ENCODE measurements around the gene CCR2.

The CCR2 gene

DNA sequence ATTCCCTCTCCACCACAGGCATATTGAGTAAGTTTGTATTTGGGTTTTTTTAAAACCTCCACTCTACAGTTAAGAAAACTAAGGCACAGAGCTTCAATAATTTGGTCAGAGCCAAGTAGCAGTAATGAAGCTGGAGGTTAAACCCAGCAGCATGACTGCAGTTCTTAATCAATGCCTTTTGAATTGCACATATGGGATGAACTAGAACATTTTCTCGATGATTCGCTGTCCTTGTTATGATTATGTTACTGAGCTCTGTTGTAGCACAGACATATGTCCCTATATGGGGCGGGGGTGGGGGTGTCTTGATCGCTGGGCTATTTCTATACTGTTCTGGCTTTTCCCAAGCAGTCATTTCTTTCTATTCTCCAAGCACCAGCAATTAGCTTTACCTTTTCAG is 15.2 kb downstream of the CCR2 start:
- Histone ChIP-seq H3K4me3 (ENCODE audit: low read depth in 1 of 2, low read length in 2 of 2) (no peak overlapping the region), H3K27ac (ENCODE audit: low read length) (peak overlapping the region; percentile 28), H3K4me1 (ENCODE audit: control insufficient read depth in 1 of 2, insufficient read depth in 2 of 2, low read length in 2 of 2) (peaks cover 0 to 4% of the 10 kb centered on the region in 2 donors), H3K9me3 (ENCODE audit: control insufficient read depth in 1 of 2, low read length in 2 of 2) (no peaks in the 10 kb centered on the region), H3K27me3 (ENCODE audit: low read depth, low read length) (no peaks in the 10 kb centered on the region), H3K36me3 (ENCODE audit: control insufficient read depth in 1 of 2, insufficient read depth in 2 of 2, low read length in 2 of 2) (no peaks in the 10 kb centered on the region)

DNA sequence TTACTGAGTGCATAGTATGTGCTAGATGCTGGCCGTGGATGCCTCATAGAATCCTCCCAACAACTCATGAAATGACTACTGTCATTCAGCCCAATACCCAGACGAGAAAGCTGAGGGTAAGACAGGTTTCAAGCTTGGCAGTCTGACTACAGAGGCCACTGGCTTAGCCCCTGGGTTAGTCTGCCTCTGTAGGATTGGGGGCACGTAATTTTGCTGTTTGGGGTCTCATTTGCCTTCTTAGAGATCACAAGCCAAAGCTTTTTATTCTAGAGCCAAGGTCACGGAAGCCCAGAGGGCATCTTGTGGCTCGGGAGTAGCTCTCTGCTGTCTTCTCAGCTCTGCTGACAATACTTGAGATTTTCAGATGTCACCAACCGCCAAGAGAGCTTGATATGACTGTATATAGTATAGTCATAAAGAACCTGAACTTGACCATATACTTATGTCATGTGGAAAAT is 15.8 kb downstream of the CCR2 start:
- Histone ChIP-seq H3K4me3 (ENCODE audit: low read depth in 1 of 2, low read length in 2 of 2) (no peak overlapping the region), H3K36me3 (ENCODE audit: control insufficient read depth in 1 of 2, insufficient read depth in 2 of 2, low read length in 2 of 2) (no peaks in the 10 kb centered on the region)

DNA sequence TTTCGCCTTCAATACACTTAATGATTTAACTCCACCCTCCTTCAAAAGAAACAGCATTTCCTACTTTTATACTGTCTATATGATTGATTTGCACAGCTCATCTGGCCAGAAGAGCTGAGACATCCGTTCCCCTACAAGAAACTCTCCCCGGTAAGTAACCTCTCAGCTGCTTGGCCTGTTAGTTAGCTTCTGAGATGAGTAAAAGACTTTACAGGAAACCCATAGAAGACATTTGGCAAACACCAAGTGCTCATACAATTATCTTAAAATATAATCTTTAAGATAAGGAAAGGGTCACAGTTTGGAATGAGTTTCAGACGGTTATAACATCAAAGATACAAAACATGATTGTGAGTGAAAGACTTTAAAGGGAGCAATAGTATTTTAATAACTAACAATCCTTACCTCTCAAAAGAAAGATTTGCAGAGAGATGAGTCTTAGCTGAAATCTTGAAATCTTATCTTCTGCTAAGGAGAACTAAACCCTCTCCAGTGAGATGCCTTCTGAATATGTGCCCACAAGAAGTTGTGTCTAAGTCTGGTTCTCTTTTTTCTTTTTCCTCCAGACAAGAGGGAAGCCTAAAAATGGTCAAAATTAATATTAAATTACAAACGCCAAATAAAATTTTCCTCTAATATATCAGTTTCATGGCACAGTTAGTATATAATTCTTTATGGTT is 17.1 kb downstream of the CCR2 start, which contains the start of gene CCR5:
CCR5 (plus strand) TSS at position 108 of the 680 bp plus-strand sequence. CDS start 1,957 bp downstream, outside the sequence.
- Histone ChIP-seq H3K27ac (ENCODE audit: low read length) (peak within 1 kb of the TSS; percentile 28), H3K36me3 (ENCODE audit: control insufficient read depth in 1 of 2, insufficient read depth in 2 of 2, low read length in 2 of 2) (no peaks in the 10 kb centered on the region), H3K27me3 (ENCODE audit: low read depth, low read length) (no peaks in the 10 kb centered on the region), H3K9me3 (ENCODE audit: control insufficient read depth in 1 of 2, low read length in 2 of 2) (no peaks in the 10 kb centered on the region), H3K4me1 (ENCODE audit: control insufficient read depth in 1 of 2, insufficient read depth in 2 of 2, low read length in 2 of 2) (peaks cover 0 to 4% of the 10 kb centered on the region in 2 donors), H3K4me3 (ENCODE audit: low read depth in 1 of 2, low read length in 2 of 2) (peak within 1 kb of the TSS in 1 of 2 donors; percentile 31)

More for the DNA sequence above, 15.8 kb downstream of the CCR2 start:
- Histone ChIP-seq H3K9me3 (ENCODE audit: control insufficient read depth in 1 of 2, low read length in 2 of 2) (no peaks in the 10 kb centered on the region), H3K27me3 (ENCODE audit: low read depth, low read length) (no peaks in the 10 kb centered on the region), H3K27ac (ENCODE audit: low read length) (peak overlapping the region; percentile 28), H3K4me1 (ENCODE audit: control insufficient read depth in 1 of 2, insufficient read depth in 2 of 2, low read length in 2 of 2) (peaks cover 0 to 4% of the 10 kb centered on the region in 2 donors)

DNA sequence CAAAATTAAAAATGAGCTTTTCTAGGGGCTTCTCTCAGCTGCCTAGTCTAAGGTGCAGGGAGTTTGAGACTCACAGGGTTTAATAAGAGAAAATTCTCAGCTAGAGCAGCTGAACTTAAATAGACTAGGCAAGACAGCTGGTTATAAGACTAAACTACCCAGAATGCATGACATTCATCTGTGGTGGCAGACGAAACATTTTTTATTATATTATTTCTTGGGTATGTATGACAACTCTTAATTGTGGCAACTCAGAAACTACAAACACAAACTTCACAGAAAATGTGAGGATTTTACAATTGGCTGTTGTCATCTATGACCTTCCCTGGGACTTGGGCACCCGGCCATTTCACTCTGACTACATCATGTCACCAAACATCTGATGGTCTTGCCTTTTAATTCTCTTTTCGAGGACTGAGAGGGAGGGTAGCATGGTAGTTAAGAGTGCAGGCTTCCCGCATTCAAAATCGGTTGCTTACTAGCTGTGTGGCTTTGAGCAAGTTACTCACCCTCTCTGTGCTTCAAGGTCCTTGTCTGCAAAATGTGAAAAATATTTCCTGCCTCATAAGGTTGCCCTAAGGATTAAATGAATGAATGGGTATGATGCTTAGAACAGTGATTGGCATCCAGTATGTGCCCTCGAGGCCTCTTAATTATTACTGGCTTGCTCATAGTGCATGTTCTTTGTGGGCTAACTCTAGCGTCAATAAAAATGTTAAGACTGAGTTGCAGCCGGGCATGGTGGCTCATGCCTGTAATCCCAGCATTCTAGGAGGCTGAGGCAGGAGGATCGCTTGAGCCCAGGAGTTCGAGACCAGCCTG is 17.8 kb downstream of the CCR2 start:
- H3K4me1 ChIP-seq (ENCODE audit: control insufficient read depth in 1 of 2, insufficient read depth in 2 of 2, low read length in 2 of 2) = peaks cover 0 to 4% of the 10 kb centered on the region in 2 donors
- no peaks in the 10 kb centered on the region for H3K27me3 ChIP-seq (ENCODE audit: low read depth, low read length)

DNA sequence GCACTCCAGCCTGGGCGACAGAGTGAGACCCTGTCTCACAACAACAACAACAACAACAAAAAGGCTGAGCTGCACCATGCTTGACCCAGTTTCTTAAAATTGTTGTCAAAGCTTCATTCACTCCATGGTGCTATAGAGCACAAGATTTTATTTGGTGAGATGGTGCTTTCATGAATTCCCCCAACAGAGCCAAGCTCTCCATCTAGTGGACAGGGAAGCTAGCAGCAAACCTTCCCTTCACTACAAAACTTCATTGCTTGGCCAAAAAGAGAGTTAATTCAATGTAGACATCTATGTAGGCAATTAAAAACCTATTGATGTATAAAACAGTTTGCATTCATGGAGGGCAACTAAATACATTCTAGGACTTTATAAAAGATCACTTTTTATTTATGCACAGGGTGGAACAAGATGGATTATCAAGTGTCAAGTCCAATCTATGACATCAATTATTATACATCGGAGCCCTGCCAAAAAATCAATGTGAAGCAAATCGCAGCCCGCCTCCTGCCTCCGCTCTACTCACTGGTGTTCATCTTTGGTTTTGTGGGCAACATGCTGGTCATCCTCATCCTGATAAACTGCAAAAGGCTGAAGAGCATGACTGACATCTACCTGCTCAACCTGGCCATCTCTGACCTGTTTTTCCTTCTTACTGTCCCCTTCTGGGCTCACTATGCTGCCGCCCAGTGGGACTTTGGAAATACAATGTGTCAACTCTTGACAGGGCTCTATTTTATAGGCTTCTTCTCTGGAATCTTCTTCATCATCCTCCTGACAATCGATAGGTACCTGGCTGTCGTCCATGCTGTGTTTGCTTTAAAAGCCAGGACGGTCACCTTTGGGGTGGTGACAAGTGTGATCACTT is 18.8 kb downstream of the CCR2 start:
- no peak overlapping the region for H3K27ac ChIP-seq (ENCODE audit: low read length)
- no peaks in the 10 kb centered on the region for H3K9me3 ChIP-seq (ENCODE audit: control insufficient read depth in 1 of 2, low read length in 2 of 2)
- no peak overlapping the region for H3K4me3 ChIP-seq (ENCODE audit: low read depth in 1 of 2, low read length in 2 of 2)
- peaks cover 0 to 4% of the 10 kb centered on the region in 2 donors for H3K4me1 ChIP-seq (ENCODE audit: control insufficient read depth in 1 of 2, insufficient read depth in 2 of 2, low read length in 2 of 2)
- H3K27me3 ChIP-seq (ENCODE audit: low read depth, low read length) = no peaks in the 10 kb centered on the region
- H3K36me3 ChIP-seq (ENCODE audit: control insufficient read depth in 1 of 2, insufficient read depth in 2 of 2, low read length in 2 of 2) = no peaks in the 10 kb centered on the region

More for the DNA sequence above, 17.8 kb downstream of the CCR2 start:
- H3K9me3 ChIP-seq (ENCODE audit: control insufficient read depth in 1 of 2, low read length in 2 of 2) = no peaks in the 10 kb centered on the region
- H3K36me3 ChIP-seq (ENCODE audit: control insufficient read depth in 1 of 2, insufficient read depth in 2 of 2, low read length in 2 of 2) = no peaks in the 10 kb centered on the region
- peak overlapping the region in 1 of 2 donors; percentile 31 for H3K4me3 ChIP-seq (ENCODE audit: low read depth in 1 of 2, low read length in 2 of 2)
- H3K27ac ChIP-seq (ENCODE audit: low read length) = peak overlapping the region; percentile 28

DNA sequence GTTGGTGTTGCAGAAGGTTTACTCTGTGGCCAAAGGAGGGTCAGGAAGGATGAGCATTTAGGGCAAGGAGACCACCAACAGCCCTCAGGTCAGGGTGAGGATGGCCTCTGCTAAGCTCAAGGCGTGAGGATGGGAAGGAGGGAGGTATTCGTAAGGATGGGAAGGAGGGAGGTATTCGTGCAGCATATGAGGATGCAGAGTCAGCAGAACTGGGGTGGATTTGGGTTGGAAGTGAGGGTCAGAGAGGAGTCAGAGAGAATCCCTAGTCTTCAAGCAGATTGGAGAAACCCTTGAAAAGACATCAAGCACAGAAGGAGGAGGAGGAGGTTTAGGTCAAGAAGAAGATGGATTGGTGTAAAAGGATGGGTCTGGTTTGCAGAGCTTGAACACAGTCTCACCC is 20.8 kb downstream of the CCR2 start:
- Histone ChIP-seq H3K36me3 (ENCODE audit: control insufficient read depth in 1 of 2, insufficient read depth in 2 of 2, low read length in 2 of 2) (no peaks in the 10 kb centered on the region), H3K4me3 (ENCODE audit: low read depth in 1 of 2, low read length in 2 of 2) (no peak overlapping the region), H3K9me3 (ENCODE audit: control insufficient read depth in 1 of 2, low read length in 2 of 2) (no peaks in the 10 kb centered on the region), H3K27me3 (ENCODE audit: low read depth, low read length) (no peaks in the 10 kb centered on the region), H3K4me1 (ENCODE audit: control insufficient read depth in 1 of 2, insufficient read depth in 2 of 2, low read length in 2 of 2) (peaks cover 0 to 2% of the 10 kb centered on the region in 2 donors), H3K27ac (ENCODE audit: low read length) (no peak overlapping the region)

DNA sequence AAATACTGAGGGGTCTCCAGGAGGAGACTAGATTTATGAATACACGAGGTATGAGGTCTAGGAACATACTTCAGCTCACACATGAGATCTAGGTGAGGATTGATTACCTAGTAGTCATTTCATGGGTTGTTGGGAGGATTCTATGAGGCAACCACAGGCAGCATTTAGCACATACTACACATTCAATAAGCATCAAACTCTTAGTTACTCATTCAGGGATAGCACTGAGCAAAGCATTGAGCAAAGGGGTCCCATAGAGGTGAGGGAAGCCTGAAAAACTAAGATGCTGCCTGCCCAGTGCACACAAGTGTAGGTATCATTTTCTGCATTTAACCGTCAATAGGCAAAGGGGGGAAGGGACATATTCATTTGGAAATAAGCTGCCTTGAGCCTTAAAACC is 21.3 kb downstream of the CCR2 start:
- no peaks in the 10 kb centered on the region for H3K9me3 ChIP-seq (ENCODE audit: control insufficient read depth in 1 of 2, low read length in 2 of 2)
- H3K36me3 ChIP-seq (ENCODE audit: control insufficient read depth in 1 of 2, insufficient read depth in 2 of 2, low read length in 2 of 2) = no peaks in the 10 kb centered on the region
- H3K4me3 ChIP-seq (ENCODE audit: low read depth in 1 of 2, low read length in 2 of 2) = no peak overlapping the region
- H3K27ac ChIP-seq (ENCODE audit: low read length) = no peak overlapping the region
- no peaks in the 10 kb centered on the region for H3K4me1 ChIP-seq (ENCODE audit: control insufficient read depth in 1 of 2, insufficient read depth in 2 of 2, low read length in 2 of 2)
- H3K27me3 ChIP-seq (ENCODE audit: low read depth, low read length) = no peaks in the 10 kb centered on the region

DNA sequence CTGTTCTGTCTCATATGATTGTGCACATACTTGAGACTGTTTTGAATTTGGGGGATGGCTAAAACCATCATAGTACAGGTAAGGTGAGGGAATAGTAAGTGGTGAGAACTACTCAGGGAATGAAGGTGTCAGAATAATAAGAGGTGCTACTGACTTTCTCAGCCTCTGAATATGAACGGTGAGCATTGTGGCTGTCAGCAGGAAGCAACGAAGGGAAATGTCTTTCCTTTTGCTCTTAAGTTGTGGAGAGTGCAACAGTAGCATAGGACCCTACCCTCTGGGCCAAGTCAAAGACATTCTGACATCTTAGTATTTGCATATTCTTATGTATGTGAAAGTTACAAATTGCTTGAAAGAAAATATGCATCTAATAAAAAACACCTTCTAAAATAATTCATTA is 21.9 kb downstream of the CCR2 start:
- H3K4me1 ChIP-seq (ENCODE audit: control insufficient read depth in 1 of 2, insufficient read depth in 2 of 2, low read length in 2 of 2) = peaks cover 0 to 3% of the 10 kb centered on the region in 2 donors
- no peaks in the 10 kb centered on the region for H3K27me3 ChIP-seq (ENCODE audit: low read depth, low read length)
- H3K9me3 ChIP-seq (ENCODE audit: control insufficient read depth in 1 of 2, low read length in 2 of 2) = no peaks in the 10 kb centered on the region
- no peaks in the 10 kb centered on the region for H3K36me3 ChIP-seq (ENCODE audit: control insufficient read depth in 1 of 2, insufficient read depth in 2 of 2, low read length in 2 of 2)
- no peak overlapping the region for H3K27ac ChIP-seq (ENCODE audit: low read length)
- H3K4me3 ChIP-seq (ENCODE audit: low read depth in 1 of 2, low read length in 2 of 2) = no peak overlapping the region

DNA sequence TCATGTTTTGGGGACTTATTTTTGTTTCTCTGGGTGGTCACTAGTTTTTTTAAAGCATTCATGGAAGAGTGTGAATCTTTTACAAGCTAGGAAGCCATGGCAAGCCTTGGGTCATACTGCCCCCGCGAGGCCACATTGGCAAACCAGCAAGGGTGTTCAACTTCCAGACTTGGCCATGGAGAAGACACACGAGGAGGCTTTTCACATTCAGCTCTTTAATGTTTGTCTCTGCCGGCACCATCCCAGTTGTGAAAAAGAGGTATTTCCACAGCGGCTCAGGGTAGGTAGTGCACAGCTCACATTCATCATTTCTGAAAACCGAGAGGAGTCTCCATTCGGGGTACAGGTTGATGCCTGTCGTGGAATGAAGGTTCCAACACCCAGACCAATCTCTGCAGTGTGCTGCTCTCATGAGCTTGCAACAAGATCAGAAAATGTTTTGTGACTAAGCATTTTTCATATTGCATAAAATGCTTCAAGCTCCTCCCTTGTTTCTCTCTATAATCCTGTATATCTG is 24.6 kb downstream of the CCR2 start:
- H3K9me3 ChIP-seq (ENCODE audit: control insufficient read depth in 1 of 2, low read length in 2 of 2) = no peaks in the 10 kb centered on the region
- H3K27ac ChIP-seq (ENCODE audit: low read length) = no peak overlapping the region
- H3K4me1 ChIP-seq (ENCODE audit: control insufficient read depth in 1 of 2, insufficient read depth in 2 of 2, low read length in 2 of 2) = peaks cover 0 to 7% of the 10 kb centered on the region in 2 donors
- H3K36me3 ChIP-seq (ENCODE audit: control insufficient read depth in 1 of 2, insufficient read depth in 2 of 2, low read length in 2 of 2) = no peaks in the 10 kb centered on the region
- H3K4me3 ChIP-seq (ENCODE audit: low read depth in 1 of 2, low read length in 2 of 2) = no peak overlapping the region
- no peaks in the 10 kb centered on the region for H3K27me3 ChIP-seq (ENCODE audit: low read depth, low read length)

DNA sequence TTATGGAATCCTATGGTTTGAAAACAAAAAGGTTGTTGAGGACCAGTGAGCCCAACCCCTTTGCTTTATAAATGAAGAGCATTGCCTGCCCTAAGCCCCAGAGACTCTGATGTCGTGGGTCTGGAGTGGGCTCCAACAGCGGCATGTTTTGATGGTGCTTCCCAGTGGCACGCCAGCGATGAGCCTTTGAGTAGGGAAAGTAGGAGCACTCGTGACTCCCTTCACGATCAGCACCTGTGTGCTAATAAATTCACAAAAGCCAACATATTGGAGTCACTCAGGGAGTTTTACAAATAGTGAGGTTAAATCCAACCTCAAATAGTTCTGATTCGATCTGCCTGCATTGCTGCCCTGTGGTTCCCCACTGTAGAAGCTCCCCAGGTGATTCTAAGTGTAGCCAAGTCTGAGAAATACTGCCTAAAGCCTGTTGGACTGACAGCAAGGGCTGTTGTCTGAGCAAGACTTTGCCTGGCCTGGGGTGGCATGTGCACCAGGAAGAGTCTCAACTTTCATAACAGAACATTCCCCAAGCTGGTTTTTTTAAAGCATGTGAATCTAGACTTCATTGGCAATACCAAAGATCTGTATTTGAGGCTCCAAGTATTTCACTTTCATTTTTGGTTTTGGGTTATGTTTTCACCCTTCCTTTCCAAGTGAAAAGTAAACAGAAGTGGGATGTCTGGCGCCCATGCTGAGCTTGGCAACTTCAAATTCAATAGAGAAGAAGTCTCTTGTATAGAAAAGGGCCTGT is 26.7 kb downstream of the CCR2 start:
- no peaks in the 10 kb centered on the region for H3K9me3 ChIP-seq (ENCODE audit: control insufficient read depth in 1 of 2, low read length in 2 of 2)
- no peaks in the 10 kb centered on the region for H3K36me3 ChIP-seq (ENCODE audit: control insufficient read depth in 1 of 2, insufficient read depth in 2 of 2, low read length in 2 of 2)
- no peaks in the 10 kb centered on the region for H3K27me3 ChIP-seq (ENCODE audit: low read depth, low read length)
- no peak overlapping the region for H3K27ac ChIP-seq (ENCODE audit: low read length)
- peak overlapping the region in 1 of 2 donors; percentile 5 for H3K4me3 ChIP-seq (ENCODE audit: low read depth in 1 of 2, low read length in 2 of 2)
- peaks cover 0 to 7% of the 10 kb centered on the region in 2 donors for H3K4me1 ChIP-seq (ENCODE audit: control insufficient read depth in 1 of 2, insufficient read depth in 2 of 2, low read length in 2 of 2)

All from muscle layer of duodenum (tissue), 2 donors.